ENCODE data around the gene PER2. TPM values are rescaled to one million over a fixed set of nuclear protein-coding genes. Genes with fewer than 3 reads are reported as not detected.

The PER2 gene
- total and polyA plus RNA-seq, 2 of the 4 experiments (the other 2 are of a cell fraction): 1.7 to 3.2 TPM

DNA sequence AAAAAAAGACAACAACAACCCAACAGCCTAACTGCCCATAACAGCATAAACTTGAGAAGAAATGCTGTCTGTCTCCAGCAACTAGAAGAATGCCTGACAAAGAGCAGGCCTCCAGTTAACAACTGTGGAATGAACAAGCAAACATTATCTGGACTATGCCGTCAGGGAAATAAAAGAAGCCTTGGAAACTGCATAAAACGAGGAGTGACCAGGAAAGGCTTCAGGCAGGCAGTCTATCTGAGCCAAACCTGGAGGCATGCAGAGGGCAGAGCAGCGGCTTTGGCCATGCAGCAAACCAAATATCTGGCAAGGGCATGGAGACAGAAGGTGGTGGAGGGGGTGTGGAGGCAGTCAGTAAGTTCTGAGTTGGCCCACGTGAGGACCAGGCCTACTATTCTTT, 59.7 kb downstream of the PER2 start:
- no peak overlapping the region for H3K4ac ChIP-seq (ENCODE audit: low read depth, low read length)
- no peak overlapping the region for H2BK120ac ChIP-seq (ENCODE audit: low read depth, low read length)
- no peaks in the 10 kb centered on the region for H3K36me3 ChIP-seq (ENCODE audit: control insufficient read depth, insufficient read depth, low read length)
- DNase-seq (peak; percentile 25), ATAC-seq (ENCODE audit: low read depth) (peak; percentile 53)
- no peak overlapping the region for H4K8ac ChIP-seq (ENCODE audit: low read depth in 2 of 2, low read length in 2 of 2)
- H3K9me3 ChIP-seq (ENCODE audit: control insufficient read depth, insufficient read depth, low read length): no peaks in the 10 kb centered on the region
- intact Hi-C loops (cut with micrococcal nuclease) (no loop called here), dilution Hi-C loops (cut with HindIII; ENCODE audit: low sequenced_read_pairs, unreplicated experiment) (no loop called here), in situ Hi-C loops (cut with MboI; ENCODE audit: low sequenced_read_pairs) (no loop called here)
- H3K9ac ChIP-seq (ENCODE audit: low read depth, low read length): no peak overlapping the region
- H3K23ac ChIP-seq (ENCODE audit: low read depth, low read length): 0 out of 2 replicates have a peak overlapping the region, but pooled peaks have one; percentile 15
- H4K20me1 ChIP-seq (ENCODE audit: insufficient read depth, low read length): no peaks in the 10 kb centered on the region
- H2BK15ac ChIP-seq (ENCODE audit: low read depth, low read length): no peak overlapping the region
- no peak overlapping the region for H3K18ac ChIP-seq (ENCODE audit: low read depth, low read length)
- no peak overlapping the region for H4K5ac ChIP-seq (ENCODE audit: low read depth, low read length)
- BruUV-seq (replicated peaks): no TSS peak
- 36% methylated on average over 3 of the region's 4 CpGs; no CpG with 5 or more reads in 1 of the 2 experiments for WGBS, 2 experiments (ENCODE audit: extremely low coverage in 2 of 2, insufficient read length in 1 of 2)
- no peak overlapping the region for H3K4me3 ChIP-seq (ENCODE audit: insufficient read depth, low read depth, low read length)
- ChIA-PET CTCF (no interaction called here), POLR2A (ENCODE audit: unreplicated experiment) (no interaction called here)
- H2BK20ac ChIP-seq (ENCODE audit: low read depth, low read length): no peak overlapping the region
- H2BK5ac ChIP-seq (ENCODE audit: low read depth, low read length, poor library complexity, severe bottlenecking): no peak overlapping the region
- H3K14ac ChIP-seq (replicated peaks; ENCODE audit: low read depth, low read length): no peak overlapping the region
- H3K56ac ChIP-seq (ENCODE audit: extremely low read depth, insufficient read depth, low read length): no peak overlapping the region
- H3K79me1 ChIP-seq (ENCODE audit: low read depth in 1 of 2, low read length in 2 of 2): no peaks in the 10 kb centered on the region
- H4K91ac ChIP-seq (ENCODE audit: insufficient read depth, low read depth, low read length): no peak overlapping the region
- H3K9me1 ChIP-seq (ENCODE audit: insufficient read depth, low read length): no peaks in the 10 kb centered on the region
- no peak overlapping the region for H2AK5ac ChIP-seq (ENCODE audit: low read depth, low read length)
- no peak overlapping the region for H3K4me2 ChIP-seq (ENCODE audit: low read depth, low read length)
- no peak for TF ChIP-seq POLR2A (IDR thresholded peaks at IDR 0.05; ENCODE audit: low read depth, low read length)
- 0 out of 2 replicates have a peak, but pooled peaks cover 2% of the 10 kb centered on the region for H3K4me1 ChIP-seq (ENCODE audit: control insufficient read depth, insufficient read depth, low read length)
- H3K27ac ChIP-seq (ENCODE audit: insufficient read depth, low read length): no peak overlapping the region
- H2AK9ac ChIP-seq (replicated peaks; ENCODE audit: low read depth, low read length, poor library complexity): no peak overlapping the region
- peaks cover 32% of the 10 kb centered on the region for H3K27me3 ChIP-seq (ENCODE audit: control insufficient read depth, insufficient read depth, low read length)
- H2AFZ ChIP-seq (replicated peaks; ENCODE audit: low read length, poor library complexity): no peak overlapping the region

Data from IMR-90 (cell line).